ENCODE results near the gene PSMD14.
"Not testable (repeated sequence)": the region's sequence is repeated elsewhere in the genome, so short reads cannot be mapped to it uniquely, and the experiment has no call there.

PSMD14 gene

DNA sequence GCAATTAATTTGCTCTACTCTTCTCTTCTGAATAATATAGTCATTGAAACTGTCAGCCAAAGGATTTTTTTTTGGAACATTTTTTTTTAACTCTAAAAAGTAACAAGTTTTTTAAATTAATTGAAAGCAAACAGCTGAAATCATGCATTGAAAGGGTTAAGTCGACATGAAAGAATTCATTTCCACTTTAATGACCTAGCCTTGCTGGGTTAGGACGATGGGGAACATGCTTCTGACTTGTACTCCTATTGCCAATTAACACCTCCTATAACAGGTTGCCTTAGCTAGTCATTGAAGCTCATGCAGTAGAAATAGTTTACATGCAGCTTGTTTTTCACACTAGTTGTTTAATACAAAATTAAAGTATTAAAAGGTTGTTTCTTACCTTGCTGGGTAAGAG, 47.8 kb downstream of the PSMD14 start:
- no peak overlapping the region for H3K4me3 ChIP-seq (ENCODE audit: low read length)
- DNase-seq (ENCODE audit: low read depth) = no peak
- TF ChIP-seq, protein P1, sequence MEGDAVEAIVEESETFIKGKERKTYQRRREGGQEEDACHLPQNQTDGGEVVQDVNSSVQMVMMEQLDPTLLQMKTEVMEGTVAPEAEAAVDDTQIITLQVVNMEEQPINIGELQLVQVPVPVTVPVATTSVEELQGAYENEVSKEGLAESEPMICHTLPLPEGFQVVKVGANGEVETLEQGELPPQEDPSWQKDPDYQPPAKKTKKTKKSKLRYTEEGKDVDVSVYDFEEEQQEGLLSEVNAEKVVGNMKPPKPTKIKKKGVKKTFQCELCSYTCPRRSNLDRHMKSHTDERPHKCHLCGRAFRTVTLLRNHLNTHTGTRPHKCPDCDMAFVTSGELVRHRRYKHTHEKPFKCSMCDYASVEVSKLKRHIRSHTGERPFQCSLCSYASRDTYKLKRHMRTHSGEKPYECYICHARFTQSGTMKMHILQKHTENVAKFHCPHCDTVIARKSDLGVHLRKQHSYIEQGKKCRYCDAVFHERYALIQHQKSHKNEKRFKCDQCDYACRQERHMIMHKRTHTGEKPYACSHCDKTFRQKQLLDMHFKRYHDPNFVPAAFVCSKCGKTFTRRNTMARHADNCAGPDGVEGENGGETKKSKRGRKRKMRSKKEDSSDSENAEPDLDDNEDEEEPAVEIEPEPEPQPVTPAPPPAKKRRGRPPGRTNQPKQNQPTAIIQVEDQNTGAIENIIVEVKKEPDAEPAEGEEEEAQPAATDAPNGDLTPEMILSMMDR (IDR thresholded peaks at IDR 0.05; ENCODE audit: insufficient read depth, low read depth, low read length, missing control alignments) = no peak

DNA sequence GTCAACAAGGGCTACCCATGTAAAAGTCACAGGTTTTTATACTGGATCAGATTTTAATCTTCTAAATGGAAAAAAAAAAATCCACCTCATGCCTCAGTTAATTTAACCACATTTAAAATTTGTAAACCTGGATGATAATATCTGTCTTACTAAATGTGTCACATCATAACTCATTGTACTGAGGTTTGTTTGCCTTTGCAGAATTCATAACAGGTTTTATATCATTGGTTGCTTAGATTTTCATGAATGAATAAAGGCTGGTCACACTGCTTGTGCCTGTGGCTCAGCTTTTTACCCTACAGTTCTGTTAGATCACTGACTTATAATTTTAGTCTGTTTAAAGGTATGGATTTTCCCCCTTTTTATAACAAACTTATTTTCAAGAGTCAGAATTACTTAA, 48.9 kb downstream of the PSMD14 start:
- TF ChIP-seq, protein P1 (IDR thresholded peaks at IDR 0.05; ENCODE audit: insufficient read depth, low read depth, low read length, missing control alignments) = no peak
- no peak for DNase-seq (ENCODE audit: low read depth)
- no peak overlapping the region for H3K4me3 ChIP-seq (ENCODE audit: low read length)

DNA sequence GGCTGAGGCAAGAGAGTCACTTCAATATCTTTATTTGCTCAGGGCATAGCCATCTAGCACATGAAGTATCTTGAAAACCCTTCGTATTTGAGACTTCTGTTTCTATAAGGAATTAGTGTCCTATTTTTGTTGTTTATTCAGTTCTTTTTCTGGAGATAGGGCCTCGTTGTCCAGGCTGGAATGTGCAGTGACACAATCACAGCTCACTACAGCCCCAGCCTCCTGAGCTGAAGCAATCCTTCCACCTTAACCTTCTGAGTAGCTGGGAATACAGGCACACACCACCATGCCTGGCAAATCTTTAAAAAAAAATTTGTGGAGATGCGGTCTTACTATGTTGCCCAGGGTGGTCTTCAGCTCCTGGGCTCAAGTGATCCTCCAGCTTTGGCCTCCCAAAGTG, 50.6 kb downstream of the PSMD14 start:
- TF ChIP-seq, protein P1 (IDR thresholded peaks at IDR 0.05; ENCODE audit: insufficient read depth, low read depth, low read length, missing control alignments) = no peak
- no peak overlapping the region for H3K4me3 ChIP-seq (ENCODE audit: low read length)
- no peak for DNase-seq (ENCODE audit: low read depth)

DNA sequence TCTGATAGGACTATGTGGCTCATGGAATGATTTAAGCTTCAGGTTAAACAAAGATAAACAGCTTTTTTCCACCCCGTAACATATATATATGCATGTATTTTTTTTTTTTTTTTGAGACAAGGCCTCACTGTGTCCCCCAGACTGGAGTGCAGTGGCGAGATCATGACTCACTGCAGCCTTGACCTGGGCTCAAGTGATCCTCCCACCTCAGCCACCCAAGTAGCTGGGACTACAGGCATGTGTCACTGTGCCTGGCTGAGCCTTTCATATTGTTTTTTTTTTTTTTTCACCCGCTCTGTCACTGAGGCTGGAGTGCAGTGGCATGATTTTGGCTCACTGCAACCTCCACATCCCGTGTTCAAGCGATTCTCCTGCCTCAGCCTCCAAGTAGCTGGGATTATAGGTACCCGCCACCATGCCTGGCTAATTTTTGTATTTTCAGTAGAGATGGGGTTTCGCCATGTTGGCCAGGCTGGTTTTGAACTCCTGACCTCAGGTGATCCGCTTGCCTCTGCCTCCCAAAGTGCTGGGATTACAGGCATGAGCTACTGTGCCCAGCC, 52.0 kb downstream of the PSMD14 start:
- not testable (repeated sequence) for H3K4me3 ChIP-seq (ENCODE audit: low read length); DNase-seq (ENCODE audit: low read depth)

DNA sequence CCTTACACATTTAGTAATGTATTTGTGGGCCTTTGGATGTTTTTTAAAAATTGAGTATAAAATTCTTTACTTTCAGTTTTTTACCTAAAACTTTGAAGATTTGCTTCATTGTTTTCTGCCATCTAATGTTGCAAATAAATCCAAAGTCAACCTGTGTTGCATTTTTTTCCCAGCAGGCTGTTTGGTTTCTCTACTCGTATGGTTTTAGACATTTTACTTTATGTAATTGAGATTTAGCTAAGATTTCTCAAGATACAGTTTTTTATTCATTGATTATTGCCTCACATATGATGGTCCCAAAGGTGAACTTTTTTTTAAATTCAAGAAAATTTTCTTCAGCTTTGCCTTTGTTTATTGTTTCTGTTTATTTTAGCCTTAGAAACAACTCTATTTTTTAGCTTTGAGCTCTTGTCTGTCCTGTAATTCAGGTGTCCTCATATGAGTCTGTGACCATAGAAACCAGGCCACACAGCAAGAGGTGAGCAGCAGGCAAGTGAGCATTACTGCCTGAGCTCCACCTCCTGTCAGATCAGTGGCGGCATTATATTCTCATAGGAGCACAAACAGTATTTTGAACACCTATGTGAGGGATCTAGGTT, 54.4 kb downstream of the PSMD14 start:
- no peak overlapping the region for H3K4me3 ChIP-seq (ENCODE audit: low read length)
- no peak for DNase-seq (ENCODE audit: low read depth)
- TF ChIP-seq, protein P1 (IDR thresholded peaks at IDR 0.05; ENCODE audit: insufficient read depth, low read depth, low read length, missing control alignments) = no peak

DNA sequence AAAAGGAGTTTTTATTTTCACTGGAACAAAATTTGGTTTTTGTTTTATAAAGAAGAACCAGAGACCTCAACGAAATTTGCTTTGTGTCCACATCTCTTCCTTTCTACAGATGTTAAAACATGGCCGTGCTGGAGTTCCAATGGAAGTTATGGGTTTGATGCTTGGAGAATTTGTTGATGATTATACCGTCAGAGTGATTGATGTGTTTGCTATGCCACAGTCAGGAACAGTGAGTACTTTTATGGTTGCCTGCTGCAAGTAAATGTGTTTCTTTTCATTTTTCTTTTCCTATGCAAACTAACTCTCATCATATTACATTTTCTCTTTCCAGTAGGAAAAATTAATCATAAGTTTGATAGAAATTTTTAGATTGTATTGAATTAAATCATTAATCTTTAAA, 59.5 kb downstream of the PSMD14 start:
- TF ChIP-seq, protein P1 (IDR thresholded peaks at IDR 0.05; ENCODE audit: insufficient read depth, low read depth, low read length, missing control alignments) = no peak
- H3K4me3 ChIP-seq (ENCODE audit: low read length) = no peak overlapping the region
- no peak for DNase-seq (ENCODE audit: low read depth)

DNA sequence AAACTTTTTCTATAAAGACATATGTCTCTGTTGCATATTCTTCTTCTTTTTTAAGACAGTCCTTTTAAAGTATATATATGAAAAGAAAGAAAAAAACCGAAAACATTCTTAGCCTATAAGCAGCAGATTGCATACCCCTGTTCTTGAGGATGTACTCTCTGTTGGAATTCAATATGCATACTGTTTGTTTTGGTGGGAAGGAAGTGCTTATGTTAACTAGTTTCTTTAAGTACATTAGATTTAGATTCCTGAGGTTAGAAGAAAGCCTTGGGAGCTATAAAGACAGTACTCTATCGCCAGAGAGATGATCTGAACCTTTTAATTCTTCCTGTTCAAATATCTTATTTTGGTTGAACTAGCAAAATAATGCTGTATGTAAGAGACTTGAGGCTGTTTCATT, 61.1 kb downstream of the PSMD14 start:
- DNase-seq (ENCODE audit: low read depth) = no peak
- H3K4me3 ChIP-seq (ENCODE audit: low read length) = no peak overlapping the region

More for the DNA sequence above, 61.1 kb downstream of the PSMD14 start:
- TF ChIP-seq, protein P1 (IDR thresholded peaks at IDR 0.05; ENCODE audit: insufficient read depth, low read depth, low read length, missing control alignments) = no peak

Measured in epithelial cell of esophagus (primary cell).